Osteoblast (primary cell): ENCODE data around the gene PIEZO2. TPM values are rescaled to one million over a fixed set of nuclear protein-coding genes. Genes with fewer than 3 reads are reported as not detected.
"Not testable (repeated sequence)": the region's sequence is repeated elsewhere in the genome, so short reads cannot be mapped to it uniquely, and the experiment has no call there.

ENCODE experiments used
- DNase-seq: peaks from one replicate; pipeline ENCODE4 v3.0.0; 2011; ENCODE audit warnings: low spot score, mixed read lengths; ENCODE audit not compliant: insufficient read length; ENCODE audit errors: missing footprints
- H2AFZ ChIP-seq: 2 replicates; pipeline ENCODE4 v1.6.0; 2011; ENCODE audit warnings: mild to moderate bottlenecking, low read length
- H3K27ac ChIP-seq: 2 replicates; pipeline ENCODE4 v1.5.1; 2011; ENCODE audit warnings: mild to moderate bottlenecking, low read depth, low read length, moderate library complexity
- H3K27me3 ChIP-seq: 2 replicates; pipeline ENCODE4 v1.6.0; 2012; ENCODE audit warnings: mild to moderate bottlenecking, control low read depth, inconsistent platforms, low read length, moderate library complexity; ENCODE audit not compliant: insufficient read depth
- H3K36me3 ChIP-seq: 2 replicates; pipeline ENCODE4 v1.5.1; 2011; ENCODE audit warnings: mild to moderate bottlenecking, low read length, control low read depth, moderate library complexity; ENCODE audit not compliant: insufficient read depth
- H3K4me1 ChIP-seq: 2 replicates; pipeline ENCODE4 v1.5.1; 2011; ENCODE audit warnings: mild to moderate bottlenecking, low read length, control low read depth, moderate library complexity; ENCODE audit not compliant: insufficient read depth
- H3K4me2 ChIP-seq: 2 replicates; pipeline ENCODE4 v1.6.0; 2011; ENCODE audit warnings: mild to moderate bottlenecking, low read length; ENCODE audit not compliant: insufficient read depth
- H3K4me3 ChIP-seq: fragments of 200-600 bp; sonication (generic); 3 replicates; pipeline ENCODE4 v1.5.1; 2012; ENCODE audit warnings: mild to moderate bottlenecking, low read length, inconsistent platforms; ENCODE audit not compliant: insufficient read depth
- H3K79me2 ChIP-seq: 2 replicates; pipeline ENCODE4 v1.6.0; 2012; ENCODE audit warnings: mild to moderate bottlenecking, low read length, control low read depth, inconsistent platforms; ENCODE audit not compliant: insufficient read depth
- H3K9me3 ChIP-seq: 2 replicates; pipeline ENCODE4 v1.5.1; 2011; ENCODE audit warnings: low read depth, low read length, control low read depth
- H4K20me1 ChIP-seq: 2 replicates; pipeline ENCODE4 v1.6.0; 2012; ENCODE audit warnings: mild to moderate bottlenecking, low read length, control low read depth; ENCODE audit not compliant: insufficient read depth
- CTCF ChIP-seq: IDR thresholded peaks from 2 replicates; pipeline ENCODE4 v1.5.1; 2011; ENCODE audit warnings: mild to moderate bottlenecking, low read depth, low read length, moderate library complexity; ENCODE audit errors: extremely low read depth
- total RNA-seq: library from RNA; depleted of rRNA; stranded (reverse); fragments of >200 nt; gene quantifications from 2 replicates; pipeline ENCODE4 v1.2.3, GENCODE V29; 2012

Gene PIEZO2
- total RNA-seq, 1 donor = 46.7 TPM

GRCh38 chr18:11136241-11136640, 13.1 kb downstream of the PIEZO2 start:
- Histone ChIP-seq H2AFZ (no peak overlapping the region), H4K20me1 (no peaks in the 10 kb centered on the region), H3K4me3 (no peak overlapping the region), H3K4me1 (no peaks in the 10 kb centered on the region), H3K27me3 (no peaks in the 10 kb centered on the region), H3K4me2 (no peak overlapping the region), H3K27ac (no peak overlapping the region), H3K36me3 (no peaks in the 10 kb centered on the region), H3K9me3 (no peaks in the 10 kb centered on the region), H3K79me2 (no peaks in the 10 kb centered on the region)
- no peak for DNase-seq
- no peak for TF ChIP-seq CTCF

- no peak overlapping the region for H3K27ac ChIP-seq
- H3K4me3 ChIP-seq = no peak overlapping the region
- no peaks in the 10 kb centered on the region for H4K20me1 ChIP-seq
- no peak overlapping the region for H3K4me2 ChIP-seq
- no peaks in the 10 kb centered on the region for H3K79me2 ChIP-seq
- no peak for TF ChIP-seq CTCF
- no peaks in the 10 kb centered on the region for H3K9me3 ChIP-seq
- DNase-seq = no peak
- no peak overlapping the region for H2AFZ ChIP-seq
- no peaks in the 10 kb centered on the region for H3K4me1 ChIP-seq
- no peaks in the 10 kb centered on the region for H3K36me3 ChIP-seq
- H3K27me3 ChIP-seq = no peaks in the 10 kb centered on the region
Measured at GRCh38 chr18:11134940-11135339, 14.4 kb downstream of the PIEZO2 start.

GRCh38 chr18:11129059-11129458, 20.3 kb downstream of the PIEZO2 start:
- H3K4me2 ChIP-seq, H3K79me2 ChIP-seq, H3K36me3 ChIP-seq, H3K9me3 ChIP-seq, H3K27ac ChIP-seq, H3K4me1 ChIP-seq, DNase-seq, H4K20me1 ChIP-seq, H3K4me3 ChIP-seq, H2AFZ ChIP-seq, H3K27me3 ChIP-seq: not testable (repeated sequence)

- no peaks in the 10 kb centered on the region for H4K20me1 ChIP-seq
- no peaks in the 10 kb centered on the region for H3K36me3 ChIP-seq
- no peak overlapping the region for H3K4me2 ChIP-seq
- no peak for DNase-seq
- H3K4me3 ChIP-seq = no peak overlapping the region
- no peak overlapping the region for H2AFZ ChIP-seq
- peaks cover 2% of the 10 kb centered on the region for H3K4me1 ChIP-seq
- no peak for TF ChIP-seq CTCF
- H3K9me3 ChIP-seq = no peaks in the 10 kb centered on the region
- H3K27ac ChIP-seq = no peak overlapping the region
- no peaks in the 10 kb centered on the region for H3K27me3 ChIP-seq
- H3K79me2 ChIP-seq = no peaks in the 10 kb centered on the region
Measured at GRCh38 chr18:11125492-11126315, 23.7 kb downstream of the PIEZO2 start.
